Panc1 (cell line): Measurements from ENCODE around the gene IFNB1.

Experiments used
- CTCF ChIP-seq: fragments of 450-650 bp; IDR thresholded peaks from 2 replicates; pipeline ENCODE4 v1.5.1; 2017; ENCODE audit warnings: mild to moderate bottlenecking
- POLR2AphosphoS5 ChIP-seq: IDR thresholded peaks from 2 replicates; pipeline ENCODE4 v1.6.1; 2012; ENCODE audit warnings: mild to moderate bottlenecking, low read depth, low read length, moderate library complexity
- REST ChIP-seq, 2 experiments: IDR thresholded peaks; 2 replicates each; pipeline ENCODE4 v1.6.1; 2011 to 2012; ENCODE audit warnings: low read depth in 2 of 2, control low read depth in 1 of 2, low read length in 1 of 2, mild to moderate bottlenecking in 1 of 2, moderate library complexity in 1 of 2; ENCODE audit not compliant: insufficient read depth in 1 of 2

- no peak for TF ChIP-seq CTCF
- TF ChIP-seq REST (IDR thresholded peaks at IDR 0.05; ENCODE audit: insufficient read depth in 1 of 2, low read depth in 2 of 2, low read length in 1 of 2), result no peak
- no peak for TF ChIP-seq POLR2AphosphoS5
Observed at GRCh38 chr9:21081451-21081850, 3.7 kb upstream of the IFNB1 start.
